ENCODE results near the gene B3GALT5.
A peak's percentile ranks its signal among the peaks of the same experiment; 100 is the strongest.

Gene B3GALT5

GRCh38 chr21:39707316-39707715, 94.6 kb downstream of the B3GALT5 start:
- no peak for DNase-seq

GRCh38 chr21:39710866-39711265, 98.1 kb downstream of the B3GALT5 start:
- DNase-seq = no peak

GRCh38 chr21:39712273-39712672, 99.5 kb downstream of the B3GALT5 start:
- DNase-seq = no peak

- DNase-seq = peak; percentile 39
These were observed 100.2 kb downstream of the B3GALT5 start for GRCh38 chr21:39712976-39713375.

GRCh38 chr21:39713905-39714304, 101.2 kb downstream of the B3GALT5 start:
- DNase-seq = no peak

- DNase-seq = no peak
These were observed 101.6 kb downstream of the B3GALT5 start for GRCh38 chr21:39714331-39714730.

- DNase-seq = peak; percentile 63
These were observed 103.2 kb downstream of the B3GALT5 start for GRCh38 chr21:39715804-39716397.

- DNase-seq = no peak
These were observed 107.5 kb downstream of the B3GALT5 start for GRCh38 chr21:39720126-39720778.

- no peak for DNase-seq
These were observed 109.1 kb downstream of the B3GALT5 start for GRCh38 chr21:39721885-39722284.

Data from RPMI8226 (cell line).